Endothelial cell of umbilical vein (primary cell): Measurements from ENCODE around the gene LRRC4B.

Experiments
- CTCF ChIP-seq, 2 donors: IDR thresholded peaks; 1 replicate in 1 of 2; 2 replicates in 1 of 2; pipeline ENCODE4 v1.5.1; 2011; ENCODE audit warnings: low read length in 2 of 2, mild to moderate bottlenecking in 2 of 2, moderate library complexity in 2 of 2, control low read depth in 1 of 2, inconsistent platforms in 1 of 2, low read depth in 1 of 2; ENCODE audit not compliant: insufficient read depth in 1 of 2; ENCODE audit errors: extremely low read depth in 1 of 2
- EZH2 ChIP-seq: IDR thresholded peaks from 2 replicates; pipeline ENCODE4 v1.6.1; 2012; ENCODE audit warnings: borderline replicate concordance, low read depth, mild to moderate bottlenecking, moderate library complexity, low read length, inconsistent platforms; ENCODE audit not compliant: severe bottlenecking
- JUN ChIP-seq: IDR thresholded peaks from 2 replicates; pipeline ENCODE4 v1.6.1; 2011; ENCODE audit warnings: borderline replicate concordance, low read depth; ENCODE audit not compliant: insufficient read length, insufficient read depth
- POLR2AphosphoS5 ChIP-seq: IDR thresholded peaks from 2 replicates; pipeline ENCODE4 v1.6.1; 2012; ENCODE audit warnings: low read depth, mild to moderate bottlenecking, control low read depth, low read length, moderate library complexity; ENCODE audit not compliant: insufficient read depth

GRCh38 chr19:50495020-50495531, 73.2 kb downstream of the LRRC4B start:
- no peak for TF ChIP-seq CTCF (IDR thresholded peaks at IDR 0.05; ENCODE audit: extremely low read depth in 1 of 2, insufficient read depth in 1 of 2, low read depth in 1 of 2, low read length in 2 of 2)
- TF ChIP-seq EZH2: no peak
- no peak for TF ChIP-seq POLR2AphosphoS5
- no peak for TF ChIP-seq JUN
